Measurements from ENCODE around the gene MIP. TPM values are rescaled to one million over a fixed set of nuclear protein-coding genes. Genes with fewer than 3 reads are reported as not detected.

The MIP gene
- total and polyA plus RNA-seq, 2 of the 13 experiments (the other 11 are each of a cell fraction or from before 2014, with no cell fraction given), result not detected

DNA sequence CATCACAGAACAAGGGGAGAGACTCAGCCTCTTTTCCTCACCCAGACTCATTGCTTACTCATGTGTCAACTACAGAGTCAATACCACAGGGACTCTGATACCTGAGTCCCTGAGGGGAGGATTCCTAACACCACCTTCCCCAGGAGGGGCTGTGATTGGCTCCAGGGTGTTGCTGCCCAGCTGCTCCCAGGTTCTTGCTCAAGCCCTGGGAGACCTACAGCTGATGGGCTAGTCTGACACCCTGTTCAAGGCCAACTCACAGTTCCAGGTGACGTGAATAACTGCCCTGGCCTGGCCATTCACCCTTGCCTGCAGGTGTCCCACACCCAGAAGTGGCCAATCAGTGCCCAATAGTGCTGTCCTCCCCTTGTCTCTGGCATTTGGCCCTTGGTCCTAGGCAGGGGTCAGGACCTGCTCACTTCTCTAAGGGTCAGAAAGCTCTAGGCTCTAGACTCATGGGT lies 22.5 kb upstream of the MIP start (continued):
- TF ChIP-seq FOXK1 (CRISPR knock-in tag; IDR thresholded peaks at IDR 0.05; ENCODE audit: borderline replicate concordance, low read depth) (no peak), ZBTB21 (CRISPR knock-in tag; IDR thresholded peaks at IDR 0.05) (no peak), ZFP41 (CRISPR knock-in tag; IDR thresholded peaks at IDR 0.05; ENCODE audit: borderline replicate concordance) (no peak), SIX4 (CRISPR knock-in tag; IDR thresholded peaks at IDR 0.05) (0 out of 2 replicates have a peak, but pooled peaks have one; percentile 58), POLR2G (IDR thresholded peaks at IDR 0.05; ENCODE audit: low read depth, low read length) (no peak), AGO1 (IDR thresholded peaks at IDR 0.05; ENCODE audit: low read depth, low read length, poor library complexity, severe bottlenecking) (no peak), ZC3H13 (CRISPR knock-in tag; IDR thresholded peaks at IDR 0.05) (no peak), ZNF335 (CRISPR knock-in tag; IDR thresholded peaks at IDR 0.05) (no peak), AKAP8 (CRISPR knock-in tag; IDR thresholded peaks at IDR 0.05) (no peak), ZNF572 (CRISPR knock-in tag; IDR thresholded peaks at IDR 0.05) (no peak), MTF1 (CRISPR knock-in tag; IDR thresholded peaks at IDR 0.05) (no peak), HNRNPK (IDR thresholded peaks at IDR 0.05; ENCODE audit: low read depth, low read length, poor library complexity, severe bottlenecking) (no peak), ZBTB7B (CRISPR knock-in tag; IDR thresholded peaks at IDR 0.05) (no peak), ZNF816 (CRISPR knock-in tag; IDR thresholded peaks at IDR 0.05; ENCODE audit: borderline replicate concordance) (no peak), ARNT (IDR thresholded peaks at IDR 0.05) (no peak), ZNF773 (CRISPR knock-in tag; IDR thresholded peaks at IDR 0.05; ENCODE audit: borderline replicate concordance) (no peak), NFRKB (IDR thresholded peaks at IDR 0.05) (no peak), FOXM1 (CRISPR knock-in tag; IDR thresholded peaks at IDR 0.05) (no peak), ZNF207 (IDR thresholded peaks at IDR 0.05; ENCODE audit: borderline replicate concordance) (no peak), ZNF850 (CRISPR knock-in tag; conservative IDR thresholded peaks at IDR 0.05) (no peak), NCOA2 (CRISPR knock-in tag; IDR thresholded peaks at IDR 0.05) (no peak), ZNF547 (CRISPR knock-in tag; IDR thresholded peaks at IDR 0.05) (no peak), ZNF570 (CRISPR knock-in tag; IDR thresholded peaks at IDR 0.05; ENCODE audit: borderline replicate concordance) (no peak)
- TF ChIP-seq, protein P1, sequence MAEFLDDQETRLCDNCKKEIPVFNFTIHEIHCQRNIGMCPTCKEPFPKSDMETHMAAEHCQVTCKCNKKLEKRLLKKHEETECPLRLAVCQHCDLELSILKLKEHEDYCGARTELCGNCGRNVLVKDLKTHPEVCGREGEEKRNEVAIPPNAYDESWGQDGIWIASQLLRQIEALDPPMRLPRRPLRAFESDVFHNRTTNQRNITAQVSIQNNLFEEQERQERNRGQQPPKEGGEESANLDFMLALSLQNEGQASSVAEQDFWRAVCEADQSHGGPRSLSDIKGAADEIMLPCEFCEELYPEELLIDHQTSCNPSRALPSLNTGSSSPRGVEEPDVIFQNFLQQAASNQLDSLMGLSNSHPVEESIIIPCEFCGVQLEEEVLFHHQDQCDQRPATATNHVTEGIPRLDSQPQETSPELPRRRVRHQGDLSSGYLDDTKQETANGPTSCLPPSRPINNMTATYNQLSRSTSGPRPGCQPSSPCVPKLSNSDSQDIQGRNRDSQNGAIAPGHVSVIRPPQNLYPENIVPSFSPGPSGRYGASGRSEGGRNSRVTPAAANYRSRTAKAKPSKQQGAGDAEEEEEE (CRISPR knock-in tag; IDR thresholded peaks at IDR 0.05; ENCODE audit: borderline replicate concordance), result no peak
- TF ChIP-seq, protein P2, sequence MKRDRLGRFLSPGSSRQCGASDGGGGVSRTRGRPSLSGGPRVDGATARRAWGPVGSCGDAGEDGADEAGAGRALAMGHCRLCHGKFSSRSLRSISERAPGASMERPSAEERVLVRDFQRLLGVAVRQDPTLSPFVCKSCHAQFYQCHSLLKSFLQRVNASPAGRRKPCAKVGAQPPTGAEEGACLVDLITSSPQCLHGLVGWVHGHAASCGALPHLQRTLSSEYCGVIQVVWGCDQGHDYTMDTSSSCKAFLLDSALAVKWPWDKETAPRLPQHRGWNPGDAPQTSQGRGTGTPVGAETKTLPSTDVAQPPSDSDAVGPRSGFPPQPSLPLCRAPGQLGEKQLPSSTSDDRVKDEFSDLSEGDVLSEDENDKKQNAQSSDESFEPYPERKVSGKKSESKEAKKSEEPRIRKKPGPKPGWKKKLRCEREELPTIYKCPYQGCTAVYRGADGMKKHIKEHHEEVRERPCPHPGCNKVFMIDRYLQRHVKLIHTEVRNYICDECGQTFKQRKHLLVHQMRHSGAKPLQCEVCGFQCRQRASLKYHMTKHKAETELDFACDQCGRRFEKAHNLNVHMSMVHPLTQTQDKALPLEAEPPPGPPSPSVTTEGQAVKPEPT (CRISPR knock-in tag; IDR thresholded peaks at IDR 0.05; ENCODE audit: low read depth), result no peak
- TF ChIP-seq, protein P3, sequence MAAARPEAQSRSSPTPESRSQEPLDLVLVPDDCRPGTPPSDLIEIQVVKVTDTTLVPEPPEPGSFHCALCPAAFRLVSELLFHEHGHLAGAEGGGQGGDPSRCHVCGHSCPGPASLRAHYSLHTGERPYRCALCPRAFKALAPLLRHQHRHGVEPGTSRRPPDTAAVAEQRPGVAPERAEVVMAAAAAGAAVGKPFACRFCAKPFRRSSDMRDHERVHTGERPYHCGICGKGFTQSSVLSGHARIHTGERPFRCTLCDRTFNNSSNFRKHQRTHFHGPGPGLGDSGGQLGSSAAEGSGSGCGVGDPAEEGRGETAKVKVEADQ (CRISPR knock-in tag; IDR thresholded peaks at IDR 0.05; ENCODE audit: borderline replicate concordance), result no peak
- TF ChIP-seq, protein P4, sequence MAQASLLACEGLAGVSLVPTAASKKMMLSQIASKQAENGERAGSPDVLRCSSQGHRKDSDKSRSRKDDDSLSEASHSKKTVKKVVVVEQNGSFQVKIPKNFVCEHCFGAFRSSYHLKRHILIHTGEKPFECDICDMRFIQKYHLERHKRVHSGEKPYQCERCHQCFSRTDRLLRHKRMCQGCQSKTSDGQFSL (CRISPR knock-in tag; IDR thresholded peaks at IDR 0.05), result no peak
- TF ChIP-seq, protein P5, sequence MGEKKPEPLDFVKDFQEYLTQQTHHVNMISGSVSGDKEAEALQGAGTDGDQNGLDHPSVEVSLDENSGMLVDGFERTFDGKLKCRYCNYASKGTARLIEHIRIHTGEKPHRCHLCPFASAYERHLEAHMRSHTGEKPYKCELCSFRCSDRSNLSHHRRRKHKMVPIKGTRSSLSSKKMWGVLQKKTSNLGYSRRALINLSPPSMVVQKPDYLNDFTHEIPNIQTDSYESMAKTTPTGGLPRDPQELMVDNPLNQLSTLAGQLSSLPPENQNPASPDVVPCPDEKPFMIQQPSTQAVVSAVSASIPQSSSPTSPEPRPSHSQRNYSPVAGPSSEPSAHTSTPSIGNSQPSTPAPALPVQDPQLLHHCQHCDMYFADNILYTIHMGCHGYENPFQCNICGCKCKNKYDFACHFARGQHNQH (CRISPR knock-in tag; IDR thresholded peaks at IDR 0.05), result no peak

All from HepG2 (cell line).